ENCODE results near the gene CCSER1. TPM values are rescaled to one million over a fixed set of nuclear protein-coding genes. Genes with fewer than 3 reads are reported as not detected.

CCSER1 gene
- total RNA-seq, 6 donors from 2014 or later: 4.4 to 26.1 (median 13.8) TPM

GRCh38 chr4:90995996-90996395, 868.8 kb downstream of the CCSER1 start:
- TF ChIP-seq POLR2A (IDR thresholded peaks at IDR 0.05) (no peak), EP300 (IDR thresholded peaks at IDR 0.05) (no peak), CTCF (IDR thresholded peaks at IDR 0.05) (no peak), POLR2AphosphoS5 (IDR thresholded peaks at IDR 0.05) (no peak)
- no peak overlapping the region for H3K27ac ChIP-seq
- 81 to 86% methylated on average over 1 of the region's 1 CpG for whole genome bisulfite sequencing, 2 donors

GRCh38 chr4:90996813-90997212, 869.6 kb downstream of the CCSER1 start:
- ATAC-seq (ENCODE audit: low FRiP score in 2 of 2) (no peak), DNase-seq (no peak)
- H3K36me3 ChIP-seq: no peaks in the 10 kb centered on the region
- no peaks in the 10 kb centered on the region for H3K4me1 ChIP-seq
- H3K27ac ChIP-seq: no peak overlapping the region
- no peaks in the 10 kb centered on the region for H3K9me3 ChIP-seq
- TF ChIP-seq EP300 (IDR thresholded peaks at IDR 0.05): no peak
- TF ChIP-seq POLR2A (IDR thresholded peaks at IDR 0.05): no peak
- TF ChIP-seq POLR2AphosphoS5 (IDR thresholded peaks at IDR 0.05): no peak
- TF ChIP-seq CTCF (IDR thresholded peaks at IDR 0.05): no peak
- no peaks in the 10 kb centered on the region for H3K27me3 ChIP-seq
- WGBS, 2 donors: 55 to 90% methylated on average over 1 of the region's 1 CpG
- H3K4me3 ChIP-seq: no peak overlapping the region

More at GRCh38 chr4:90995996-90996395, 868.8 kb downstream of the CCSER1 start:
- Histone ChIP-seq H3K4me1 (no peaks in the 10 kb centered on the region), H3K9me3 (no peaks in the 10 kb centered on the region), H3K36me3 (no peaks in the 10 kb centered on the region), H3K4me3 (no peak overlapping the region), H3K27me3 (no peaks in the 10 kb centered on the region)
- no peak for DNase-seq
- ATAC-seq (ENCODE audit: low FRiP score in 2 of 2): no peak

- TF ChIP-seq POLR2AphosphoS5 (IDR thresholded peaks at IDR 0.05): no peak
- no peak for TF ChIP-seq POLR2A (IDR thresholded peaks at IDR 0.05)
- no peak for TF ChIP-seq CTCF (IDR thresholded peaks at IDR 0.05)
- no peak for TF ChIP-seq EP300 (IDR thresholded peaks at IDR 0.05)
- no peaks in the 10 kb centered on the region for H3K36me3 ChIP-seq
- no peak for ATAC-seq (ENCODE audit: low FRiP score in 2 of 2)
- no peaks in the 10 kb centered on the region for H3K9me3 ChIP-seq
- no peaks in the 10 kb centered on the region for H3K4me1 ChIP-seq
- H3K4me3 ChIP-seq: no peak overlapping the region
- H3K27me3 ChIP-seq: no peaks in the 10 kb centered on the region
- WGBS, 2 donors: 59 to 65% methylated on average over 3 of the region's 3 CpGs
- H3K27ac ChIP-seq: no peak overlapping the region
- no peak for DNase-seq
Measured at GRCh38 chr4:91015861-91016260, 888.7 kb downstream of the CCSER1 start.

GRCh38 chr4:91019513-91019912, 892.3 kb downstream of the CCSER1 start:
- 68 to 72% methylated on average over 1 of the region's 1 CpG for WGBS, 2 donors

More at GRCh38 chr4:91019513-91019912, 892.3 kb downstream of the CCSER1 start:
- Histone ChIP-seq H3K9me3 (no peaks in the 10 kb centered on the region), H3K4me3 (no peak overlapping the region), H3K4me1 (no peaks in the 10 kb centered on the region), H3K36me3 (no peaks in the 10 kb centered on the region), H3K27ac (no peak overlapping the region), H3K27me3 (no peaks in the 10 kb centered on the region)
- TF ChIP-seq POLR2AphosphoS5 (IDR thresholded peaks at IDR 0.05) (no peak), CTCF (IDR thresholded peaks at IDR 0.05) (no peak), EP300 (IDR thresholded peaks at IDR 0.05) (no peak), POLR2A (IDR thresholded peaks at IDR 0.05) (no peak)
- ATAC-seq (ENCODE audit: low FRiP score in 2 of 2) (no peak), DNase-seq (no peak)

Data from upper lobe of left lung (tissue), 6 donors.